HEK293 (cell line): ENCODE data around the gene GCNA.

Source experiments
- BCL11A ChIP-seq: fragments of 450-650 bp; formaldehyde crosslinking; IDR thresholded peaks from 2 replicates; pipeline ENCODE4 v1.5.1; 2016; ENCODE audit warnings: low read depth, missing biosample characterization, missing genetic modification characterization
- HOXD13 ChIP-seq: sonication (generic); formaldehyde crosslinking; IDR thresholded peaks from 2 replicates; pipeline ENCODE4 v1.8.0; 2022; ENCODE audit warnings: missing genetic modification reagents, borderline replicate concordance
- KLF10 ChIP-seq: fragments of 450-650 bp; IDR thresholded peaks from 2 replicates; pipeline ENCODE4 v1.5.1; 2018; ENCODE audit warnings: missing biosample characterization, mild to moderate bottlenecking, missing genetic modification characterization
- KLF9 ChIP-seq: fragments of 450-650 bp; formaldehyde crosslinking; IDR thresholded peaks from 2 replicates; pipeline ENCODE4 v1.5.1; 2016; ENCODE audit warnings: missing biosample characterization, missing genetic modification characterization, low read depth
- REPIN1 ChIP-seq: fragments of 450-650 bp; formaldehyde crosslinking; IDR thresholded peaks from 2 replicates; pipeline ENCODE4 v1.5.1; 2017; ENCODE audit warnings: missing biosample characterization, missing genetic modification characterization, low read depth
- YY1 ChIP-seq: fragments of 450-650 bp; formaldehyde crosslinking; IDR thresholded peaks from 2 replicates; pipeline ENCODE4 v1.5.1; 2018; ENCODE audit warnings: missing biosample characterization, missing genetic modification characterization
- ZBTB17 ChIP-seq: fragments of 450-650 bp; formaldehyde crosslinking; IDR thresholded peaks from 2 replicates; pipeline ENCODE4 v1.5.1; 2016; ENCODE audit warnings: missing biosample characterization, missing genetic modification characterization
- ZBTB21 ChIP-seq: fragments of 450-650 bp; formaldehyde crosslinking; IDR thresholded peaks from 2 replicates; pipeline ENCODE4 v1.5.1; 2017; ENCODE audit warnings: missing biosample characterization, missing genetic modification characterization
- ZNF211 ChIP-seq: fragments of 450-650 bp; formaldehyde crosslinking; IDR thresholded peaks from 2 replicates; pipeline ENCODE4 v1.5.1; 2016; ENCODE audit warnings: low read depth, missing biosample characterization, missing genetic modification characterization
- ZNF335 ChIP-seq: fragments of 450-650 bp; formaldehyde crosslinking; conservative IDR thresholded peaks from 2 replicates; pipeline ENCODE4 v1.5.1; 2016; ENCODE audit warnings: missing biosample characterization, missing genetic modification characterization
- ZNF341 ChIP-seq: fragments of 450-650 bp; formaldehyde crosslinking; IDR thresholded peaks from 2 replicates; pipeline ENCODE4; 2016; ENCODE audit warnings: low read depth, missing biosample characterization, missing genetic modification characterization
- ZNF624 ChIP-seq: fragments of 450-650 bp; formaldehyde crosslinking; IDR thresholded peaks from 2 replicates; pipeline ENCODE4 v1.5.1; 2017; ENCODE audit warnings: missing biosample characterization, missing genetic modification characterization
- ZNF629 ChIP-seq: fragments of 450-650 bp; formaldehyde crosslinking; IDR thresholded peaks from 2 replicates; pipeline ENCODE4 v1.5.1; 2017; ENCODE audit warnings: missing biosample characterization, missing genetic modification characterization
- ZNF654 ChIP-seq: fragments of 450-650 bp; formaldehyde crosslinking; IDR thresholded peaks from 2 replicates; pipeline ENCODE4 v1.5.1; 2016; ENCODE audit warnings: low read depth, missing biosample characterization, missing genetic modification characterization
- ZNF664 ChIP-seq: fragments of 450-650 bp; formaldehyde crosslinking; IDR thresholded peaks from 2 replicates; pipeline ENCODE4 v1.5.1; 2016; ENCODE audit warnings: missing biosample characterization, missing genetic modification characterization
- TF ChIP-seq, protein P1 (sequence below): fragments of 450-650 bp; IDR thresholded peaks from 2 replicates; pipeline ENCODE4 v1.5.1; 2018; ENCODE audit warnings: missing biosample characterization, missing genetic modification characterization
- TF ChIP-seq, protein P2 (sequence below): fragments of 450-650 bp; formaldehyde crosslinking; IDR thresholded peaks from 2 replicates; pipeline ENCODE4 v1.5.1; 2016; ENCODE audit warnings: missing biosample characterization, missing genetic modification characterization
- TF ChIP-seq, protein P3 (sequence below): fragments of 450-650 bp; formaldehyde crosslinking; IDR thresholded peaks from 2 replicates; pipeline ENCODE4 v1.5.1; 2017; ENCODE audit warnings: missing biosample characterization, missing genetic modification characterization
- TF ChIP-seq, protein P4 (sequence below): fragments of 450-650 bp; formaldehyde crosslinking; IDR thresholded peaks from 2 replicates; pipeline ENCODE4 v1.5.1; 2016; ENCODE audit warnings: missing biosample characterization, missing genetic modification characterization
- TF ChIP-seq, protein P5 (sequence below): fragments of 450-650 bp; formaldehyde crosslinking; IDR thresholded peaks from 2 replicates; pipeline ENCODE4 v1.5.1; 2016; ENCODE audit warnings: missing biosample characterization, missing genetic modification characterization
- TF ChIP-seq, protein P6 (sequence below): fragments of 450-650 bp; IDR thresholded peaks from 2 replicates; pipeline ENCODE4 v1.5.1; 2018; ENCODE audit warnings: missing biosample characterization, mild to moderate bottlenecking, missing genetic modification characterization
- TF ChIP-seq, protein P7 (sequence below): fragments of 450-650 bp; formaldehyde crosslinking; IDR thresholded peaks from 2 replicates; pipeline ENCODE4 v1.5.1; 2016; ENCODE audit warnings: missing biosample characterization, missing genetic modification characterization

The GCNA gene

DNA sequence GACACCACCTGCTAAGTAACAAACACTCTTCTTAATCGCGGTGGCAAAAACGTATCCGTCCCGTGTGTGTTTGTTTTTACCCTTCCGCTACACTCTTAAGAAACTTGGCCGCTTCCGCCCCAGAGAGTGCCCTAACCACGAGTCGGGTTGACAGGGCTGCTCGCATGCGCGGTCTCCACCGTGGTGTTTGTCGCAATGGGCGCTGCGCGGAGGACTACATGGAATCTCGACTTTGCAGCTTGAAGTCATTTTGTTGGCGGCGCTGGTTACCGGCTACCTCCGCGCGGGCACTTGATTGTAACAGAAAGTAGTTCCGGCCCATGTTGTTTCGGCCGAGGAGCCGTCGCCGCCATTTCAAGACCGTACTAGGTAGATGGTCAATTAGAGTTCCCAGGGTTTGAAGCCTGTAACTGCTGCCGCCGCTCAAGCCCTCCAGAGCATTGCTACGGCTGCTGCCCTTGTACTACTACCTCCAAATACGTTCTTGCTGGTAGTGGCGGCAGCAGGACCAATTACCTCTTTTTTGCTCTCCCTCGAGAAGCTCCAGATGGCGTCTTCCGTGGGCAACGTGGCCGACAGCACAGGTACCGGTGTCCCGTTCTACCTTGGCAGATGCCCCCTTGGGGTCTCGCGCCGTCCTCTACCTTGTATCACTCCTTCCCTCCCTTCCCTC is 45.3 kb upstream of the GCNA start, which contains the start of gene OGT (continued):
- TF ChIP-seq, protein P1, sequence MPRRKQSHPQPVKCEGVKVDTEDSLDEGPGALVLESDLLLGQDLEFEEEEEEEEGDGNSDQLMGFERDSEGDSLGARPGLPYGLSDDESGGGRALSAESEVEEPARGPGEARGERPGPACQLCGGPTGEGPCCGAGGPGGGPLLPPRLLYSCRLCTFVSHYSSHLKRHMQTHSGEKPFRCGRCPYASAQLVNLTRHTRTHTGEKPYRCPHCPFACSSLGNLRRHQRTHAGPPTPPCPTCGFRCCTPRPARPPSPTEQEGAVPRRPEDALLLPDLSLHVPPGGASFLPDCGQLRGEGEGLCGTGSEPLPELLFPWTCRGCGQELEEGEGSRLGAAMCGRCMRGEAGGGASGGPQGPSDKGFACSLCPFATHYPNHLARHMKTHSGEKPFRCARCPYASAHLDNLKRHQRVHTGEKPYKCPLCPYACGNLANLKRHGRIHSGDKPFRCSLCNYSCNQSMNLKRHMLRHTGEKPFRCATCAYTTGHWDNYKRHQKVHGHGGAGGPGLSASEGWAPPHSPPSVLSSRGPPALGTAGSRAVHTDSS: 0 out of 2 replicates have a peak, but pooled peaks have one; percentile 39
- peak; percentile 83 for TF ChIP-seq ZBTB17 (tag by site-specific recombination)
- peak; percentile 87 for TF ChIP-seq ZNF629 (tag by site-specific recombination)
- TF ChIP-seq REPIN1 (tag by site-specific recombination): 0 out of 2 replicates have a peak, but pooled peaks have one; percentile 19
- peak; percentile 83 for TF ChIP-seq ZNF664 (tag by site-specific recombination)
- TF ChIP-seq, protein P2, sequence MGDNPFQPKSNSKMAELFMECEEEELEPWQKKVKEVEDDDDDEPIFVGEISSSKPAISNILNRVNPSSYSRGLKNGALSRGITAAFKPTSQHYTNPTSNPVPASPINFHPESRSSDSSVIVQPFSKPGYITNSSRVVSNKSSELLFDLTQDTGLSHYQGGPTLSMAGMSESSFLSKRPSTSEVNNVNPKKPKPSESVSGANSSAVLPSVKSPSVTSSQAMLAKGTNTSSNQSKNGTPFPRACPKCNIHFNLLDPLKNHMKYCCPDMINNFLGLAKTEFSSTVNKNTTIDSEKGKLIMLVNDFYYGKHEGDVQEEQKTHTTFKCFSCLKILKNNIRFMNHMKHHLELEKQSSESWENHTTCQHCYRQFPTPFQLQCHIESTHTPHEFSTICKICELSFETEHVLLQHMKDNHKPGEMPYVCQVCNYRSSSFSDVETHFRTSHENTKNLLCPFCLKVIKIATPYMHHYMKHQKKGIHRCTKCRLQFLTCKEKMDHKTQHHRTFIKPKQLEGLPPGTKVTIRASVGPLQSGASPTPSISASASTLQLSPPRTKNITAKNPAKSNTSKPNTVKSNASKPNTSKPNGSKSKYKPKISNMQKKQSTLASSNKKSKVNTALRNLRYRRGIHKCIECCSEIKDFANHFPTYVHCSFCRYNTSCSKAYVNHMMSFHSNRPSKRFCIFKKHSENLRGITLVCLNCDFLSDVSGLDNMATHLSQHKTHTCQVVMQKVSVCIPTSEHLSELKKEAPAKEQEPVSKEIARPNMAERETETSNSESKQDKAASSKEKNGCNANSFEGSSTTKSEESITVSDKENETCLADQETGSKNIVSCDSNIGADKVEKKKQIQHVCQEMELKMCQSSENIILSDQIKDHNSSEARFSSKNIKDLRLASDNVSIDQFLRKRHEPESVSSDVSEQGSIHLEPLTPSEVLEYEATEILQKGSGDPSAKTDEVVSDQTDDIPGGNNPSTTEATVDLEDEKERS (tag by site-specific recombination): peak; percentile 86; the same call in 1 of the 2 replicates
- TF ChIP-seq KLF10 (tag by site-specific recombination): peak; percentile 37; the same call in 1 of the 2 replicates
- TF ChIP-seq HOXD13: peak; percentile 71; the same call in 1 of the 2 replicates
- peak; percentile 96 for TF ChIP-seq YY1 (tag by site-specific recombination)
- TF ChIP-seq, protein P3, sequence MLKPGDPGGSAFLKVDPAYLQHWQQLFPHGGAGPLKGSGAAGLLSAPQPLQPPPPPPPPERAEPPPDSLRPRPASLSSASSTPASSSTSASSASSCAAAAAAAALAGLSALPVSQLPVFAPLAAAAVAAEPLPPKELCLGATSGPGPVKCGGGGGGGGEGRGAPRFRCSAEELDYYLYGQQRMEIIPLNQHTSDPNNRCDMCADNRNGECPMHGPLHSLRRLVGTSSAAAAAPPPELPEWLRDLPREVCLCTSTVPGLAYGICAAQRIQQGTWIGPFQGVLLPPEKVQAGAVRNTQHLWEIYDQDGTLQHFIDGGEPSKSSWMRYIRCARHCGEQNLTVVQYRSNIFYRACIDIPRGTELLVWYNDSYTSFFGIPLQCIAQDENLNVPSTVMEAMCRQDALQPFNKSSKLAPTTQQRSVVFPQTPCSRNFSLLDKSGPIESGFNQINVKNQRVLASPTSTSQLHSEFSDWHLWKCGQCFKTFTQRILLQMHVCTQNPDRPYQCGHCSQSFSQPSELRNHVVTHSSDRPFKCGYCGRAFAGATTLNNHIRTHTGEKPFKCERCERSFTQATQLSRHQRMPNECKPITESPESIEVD (tag by site-specific recombination): peak; percentile 29; the same call in 1 of the 2 replicates
- TF ChIP-seq ZNF624 (tag by site-specific recombination): no peak
- TF ChIP-seq ZNF335 (tag by site-specific recombination): peak; percentile 56
- TF ChIP-seq ZBTB21: peak; percentile 66; the same call in 1 of the 2 replicates
- TF ChIP-seq, protein P4, sequence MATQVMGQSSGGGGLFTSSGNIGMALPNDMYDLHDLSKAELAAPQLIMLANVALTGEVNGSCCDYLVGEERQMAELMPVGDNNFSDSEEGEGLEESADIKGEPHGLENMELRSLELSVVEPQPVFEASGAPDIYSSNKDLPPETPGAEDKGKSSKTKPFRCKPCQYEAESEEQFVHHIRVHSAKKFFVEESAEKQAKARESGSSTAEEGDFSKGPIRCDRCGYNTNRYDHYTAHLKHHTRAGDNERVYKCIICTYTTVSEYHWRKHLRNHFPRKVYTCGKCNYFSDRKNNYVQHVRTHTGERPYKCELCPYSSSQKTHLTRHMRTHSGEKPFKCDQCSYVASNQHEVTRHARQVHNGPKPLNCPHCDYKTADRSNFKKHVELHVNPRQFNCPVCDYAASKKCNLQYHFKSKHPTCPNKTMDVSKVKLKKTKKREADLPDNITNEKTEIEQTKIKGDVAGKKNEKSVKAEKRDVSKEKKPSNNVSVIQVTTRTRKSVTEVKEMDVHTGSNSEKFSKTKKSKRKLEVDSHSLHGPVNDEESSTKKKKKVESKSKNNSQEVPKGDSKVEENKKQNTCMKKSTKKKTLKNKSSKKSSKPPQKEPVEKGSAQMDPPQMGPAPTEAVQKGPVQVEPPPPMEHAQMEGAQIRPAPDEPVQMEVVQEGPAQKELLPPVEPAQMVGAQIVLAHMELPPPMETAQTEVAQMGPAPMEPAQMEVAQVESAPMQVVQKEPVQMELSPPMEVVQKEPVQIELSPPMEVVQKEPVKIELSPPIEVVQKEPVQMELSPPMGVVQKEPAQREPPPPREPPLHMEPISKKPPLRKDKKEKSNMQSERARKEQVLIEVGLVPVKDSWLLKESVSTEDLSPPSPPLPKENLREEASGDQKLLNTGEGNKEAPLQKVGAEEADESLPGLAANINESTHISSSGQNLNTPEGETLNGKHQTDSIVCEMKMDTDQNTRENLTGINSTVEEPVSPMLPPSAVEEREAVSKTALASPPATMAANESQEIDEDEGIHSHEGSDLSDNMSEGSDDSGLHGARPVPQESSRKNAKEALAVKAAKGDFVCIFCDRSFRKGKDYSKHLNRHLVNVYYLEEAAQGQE (tag by site-specific recombination): peak; percentile 42; the same call in 1 of the 2 replicates
- TF ChIP-seq KLF9 (tag by site-specific recombination): 0 out of 2 replicates have a peak, but pooled peaks have one; percentile 36
- TF ChIP-seq, protein P5, sequence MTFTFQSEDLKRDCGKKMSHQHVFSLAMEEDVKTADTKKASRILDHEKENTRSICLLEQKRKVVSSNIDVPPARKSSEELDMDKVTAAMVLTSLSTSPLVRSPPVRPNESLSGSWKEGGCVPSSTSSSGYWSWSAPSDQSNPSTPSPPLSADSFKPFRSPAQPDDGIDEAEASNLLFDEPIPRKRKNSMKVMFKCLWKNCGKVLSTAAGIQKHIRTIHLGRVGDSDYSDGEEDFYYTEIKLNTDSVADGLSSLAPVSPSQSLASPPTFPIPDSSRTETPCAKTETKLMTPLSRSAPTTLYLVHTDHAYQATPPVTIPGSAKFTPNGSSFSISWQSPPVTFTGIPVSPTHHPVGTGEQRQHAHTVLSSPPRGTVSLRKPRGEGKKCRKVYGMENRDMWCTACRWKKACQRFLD: no peak
- TF ChIP-seq BCL11A: peak; percentile 76
- 0 out of 2 replicates have a peak, but pooled peaks have one; percentile 13 for TF ChIP-seq ZNF341 (tag by site-specific recombination)
- TF ChIP-seq ZNF654 (tag by site-specific recombination): no peak
- TF ChIP-seq ZNF211: no peak
- TF ChIP-seq, protein P6, sequence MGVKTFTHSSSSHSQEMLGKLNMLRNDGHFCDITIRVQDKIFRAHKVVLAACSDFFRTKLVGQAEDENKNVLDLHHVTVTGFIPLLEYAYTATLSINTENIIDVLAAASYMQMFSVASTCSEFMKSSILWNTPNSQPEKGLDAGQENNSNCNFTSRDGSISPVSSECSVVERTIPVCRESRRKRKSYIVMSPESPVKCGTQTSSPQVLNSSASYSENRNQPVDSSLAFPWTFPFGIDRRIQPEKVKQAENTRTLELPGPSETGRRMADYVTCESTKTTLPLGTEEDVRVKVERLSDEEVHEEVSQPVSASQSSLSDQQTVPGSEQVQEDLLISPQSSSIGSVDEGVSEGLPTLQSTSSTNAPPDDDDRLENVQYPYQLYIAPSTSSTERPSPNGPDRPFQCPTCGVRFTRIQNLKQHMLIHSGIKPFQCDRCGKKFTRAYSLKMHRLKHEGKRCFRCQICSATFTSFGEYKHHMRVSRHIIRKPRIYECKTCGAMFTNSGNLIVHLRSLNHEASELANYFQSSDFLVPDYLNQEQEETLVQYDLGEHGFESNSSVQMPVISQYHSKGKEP (tag by site-specific recombination): peak; percentile 87; the same call in 1 of the 2 replicates
- TF ChIP-seq, protein P7, sequence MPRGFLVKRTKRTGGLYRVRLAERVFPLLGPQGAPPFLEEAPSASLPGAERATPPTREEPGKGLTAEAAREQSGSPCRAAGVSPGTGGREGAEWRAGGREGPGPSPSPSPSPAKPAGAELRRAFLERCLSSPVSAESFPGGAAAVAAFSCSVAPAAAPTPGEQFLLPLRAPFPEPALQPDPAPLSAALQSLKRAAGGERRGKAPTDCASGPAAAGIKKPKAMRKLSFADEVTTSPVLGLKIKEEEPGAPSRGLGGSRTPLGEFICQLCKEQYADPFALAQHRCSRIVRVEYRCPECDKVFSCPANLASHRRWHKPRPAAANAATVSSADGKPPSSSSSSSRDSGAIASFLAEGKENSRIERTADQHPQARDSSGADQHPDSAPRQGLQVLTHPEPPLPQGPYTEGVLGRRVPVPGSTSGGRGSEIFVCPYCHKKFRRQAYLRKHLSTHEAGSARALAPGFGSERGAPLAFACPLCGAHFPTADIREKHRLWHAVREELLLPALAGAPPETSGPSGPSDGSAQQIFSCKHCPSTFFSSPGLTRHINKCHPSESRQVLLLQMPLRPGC: peak; percentile 92
